ENCODE results near the gene EPS8L1. TPM values are rescaled to one million over a fixed set of nuclear protein-coding genes. Genes with fewer than 3 reads are reported as not detected.
"Not testable (repeated sequence)": the region's sequence is repeated elsewhere in the genome, so short reads cannot be mapped to it uniquely, and the experiment has no call there.

The EPS8L1 gene
- total RNA-seq, 2 experiments from 2014 or later: 2.2 to 2.3 TPM

GRCh38 chr19:55099557-55100506 lies 24.2 kb downstream of the EPS8L1 start:
- Mint-ChIP-seq H3K27ac (no peak overlapping the region), H3K27me3 (no peaks in the 10 kb centered on the region)

DNA sequence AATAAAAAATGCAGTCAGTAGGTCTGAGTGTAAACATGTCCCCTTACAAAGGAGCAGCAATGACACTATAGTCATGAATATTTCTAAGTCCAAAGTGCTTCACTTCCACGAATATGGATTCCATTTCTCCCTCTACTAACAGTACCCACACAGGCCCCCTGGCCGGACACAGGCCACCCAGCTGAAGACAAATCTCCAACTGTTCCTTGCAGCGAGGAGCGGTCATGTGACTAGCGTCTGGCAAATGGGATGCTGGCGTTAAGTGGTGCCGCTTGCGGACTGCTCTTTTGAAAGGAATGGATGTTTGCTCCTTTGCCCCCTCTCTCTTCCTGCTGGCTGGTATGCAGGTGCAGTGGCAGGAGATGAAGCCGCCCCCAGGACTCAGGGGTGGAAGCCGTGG lies 25.6 kb downstream of the EPS8L1 start:
- Mint-ChIP-seq H3K36me3 (ENCODE audit: low read depth) (peaks cover 22% of the 10 kb centered on the region), H3K27ac (no peak overlapping the region), H3K4me3 (no peak overlapping the region), H3K9me3 (ENCODE audit: low read depth) (no peaks in the 10 kb centered on the region), H3K27me3 (no peaks in the 10 kb centered on the region), H3K4me1 (no peaks in the 10 kb centered on the region)
- DNase-seq: no peak
- ChIA-PET CTCF (interaction anchor here (0.6 kb wide), 1 partner anchor 29 kb away, joined by 3 read pairs; no protein-coding TSS in a partner anchor), POLR2A (no interaction called here)
- intact Hi-C loops (cut with DNase I, micrococcal nuclease): no loop called here
- no peak for ATAC-seq

More at GRCh38 chr19:55099557-55100506, 24.2 kb downstream of the EPS8L1 start:
- POLR2A ChIA-PET: no interaction called here
- intact Hi-C loops (cut with DNase I, micrococcal nuclease): no loop called here
- no peaks in the 10 kb centered on the region for H3K4me1 Mint-ChIP-seq
- H3K4me3 Mint-ChIP-seq: no peak overlapping the region
- no peaks in the 10 kb centered on the region for H3K9me3 Mint-ChIP-seq (ENCODE audit: low read depth)
- no peak for ATAC-seq
- CTCF ChIA-PET: interaction anchor here (0.7 kb wide), 1 partner anchor 47 kb away, joined by 4 read pairs; no protein-coding TSS in a partner anchor
- H3K36me3 Mint-ChIP-seq (ENCODE audit: low read depth): peaks cover 24% of the 10 kb centered on the region
- no peak for DNase-seq

- Mint-ChIP-seq H3K4me1 (no peaks in the 10 kb centered on the region), H3K27ac (no peak overlapping the region), H3K27me3 (no peaks in the 10 kb centered on the region), H3K4me3 (no peak overlapping the region), H3K9me3 (ENCODE audit: low read depth) (no peaks in the 10 kb centered on the region), H3K36me3 (ENCODE audit: low read depth) (peaks cover 33% of the 10 kb centered on the region)
- ChIA-PET CTCF (interaction anchor here (1.1 kb wide), 1 partner anchor 398 kb away, joined by 4 read pairs; no protein-coding TSS in a partner anchor), POLR2A (no interaction called here)
- DNase-seq (no peak), ATAC-seq (no peak)
- intact Hi-C loops (cut with DNase I, micrococcal nuclease): no loop called here
Measured at GRCh38 chr19:55103190-55103589, 27.5 kb downstream of the EPS8L1 start.

DNA sequence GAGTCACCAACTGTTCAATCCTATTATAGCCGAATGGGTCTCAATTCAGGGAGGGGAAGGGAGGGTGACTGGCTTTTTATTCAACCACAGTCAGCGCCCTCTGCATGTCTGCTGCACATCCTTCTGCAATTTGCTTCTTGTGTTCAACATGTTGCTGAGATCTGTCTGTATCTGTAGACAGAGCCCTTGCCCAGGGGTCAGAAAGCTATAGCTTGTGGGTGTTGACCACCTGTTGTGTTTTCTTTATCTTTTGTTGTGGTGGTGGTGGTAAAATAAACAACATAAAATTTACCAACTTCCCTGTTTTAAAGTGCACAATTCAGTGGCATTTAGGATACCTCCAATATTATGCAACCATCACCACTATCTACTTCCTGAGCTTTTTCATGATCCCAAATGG lies 29.6 kb downstream of the EPS8L1 start:
- Mint-ChIP-seq H3K9me3 (ENCODE audit: low read depth) (no peaks in the 10 kb centered on the region), H3K27me3 (no peaks in the 10 kb centered on the region), H3K4me3 (no peak overlapping the region), H3K27ac (no peak overlapping the region), H3K36me3 (ENCODE audit: low read depth) (peaks cover 41% of the 10 kb centered on the region), H3K4me1 (peaks cover 3% of the 10 kb centered on the region)
- DNase-seq: no peak
- POLR2A ChIA-PET: no interaction called here
- CTCF ChIA-PET: interaction anchor here (0.5 kb wide), 1 partner anchor 708 kb away, joined by 3 read pairs; no protein-coding TSS in a partner anchor
- ATAC-seq: no peak
- intact Hi-C loops (cut with DNase I, micrococcal nuclease): no loop called here

DNA sequence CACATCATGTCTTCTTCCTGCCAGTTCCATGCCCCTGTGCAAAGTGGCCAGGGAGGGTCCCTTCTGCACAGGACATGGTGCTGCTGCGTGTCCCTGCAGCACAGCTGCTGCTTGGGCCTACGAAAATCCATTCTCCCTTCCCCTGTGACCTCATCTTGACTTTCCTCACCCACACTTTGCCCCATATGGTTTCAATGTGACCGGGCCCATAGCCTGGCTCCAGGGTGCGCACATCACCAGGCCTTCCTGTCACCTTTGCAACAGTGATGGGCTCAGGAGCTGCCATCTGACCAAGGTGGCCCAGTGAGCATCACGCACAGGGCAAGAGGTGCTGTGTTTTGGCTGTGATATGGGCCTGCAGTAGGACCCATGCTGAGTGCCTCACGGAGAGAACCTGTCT lies 30.9 kb downstream of the EPS8L1 start:
- ATAC-seq: no peak
- no peaks in the 10 kb centered on the region for H3K9me3 Mint-ChIP-seq (ENCODE audit: low read depth)
- peaks cover 39% of the 10 kb centered on the region for H3K36me3 Mint-ChIP-seq (ENCODE audit: low read depth)
- H3K27me3 Mint-ChIP-seq: no peaks in the 10 kb centered on the region
- no peak for DNase-seq
- H3K27ac Mint-ChIP-seq: no peak overlapping the region
- H3K4me1 Mint-ChIP-seq: peaks cover 3% of the 10 kb centered on the region
- ChIA-PET POLR2A (no interaction called here), CTCF (no interaction called here)
- H3K4me3 Mint-ChIP-seq: no peak overlapping the region
- intact Hi-C loops (cut with DNase I, micrococcal nuclease): no loop called here

DNA sequence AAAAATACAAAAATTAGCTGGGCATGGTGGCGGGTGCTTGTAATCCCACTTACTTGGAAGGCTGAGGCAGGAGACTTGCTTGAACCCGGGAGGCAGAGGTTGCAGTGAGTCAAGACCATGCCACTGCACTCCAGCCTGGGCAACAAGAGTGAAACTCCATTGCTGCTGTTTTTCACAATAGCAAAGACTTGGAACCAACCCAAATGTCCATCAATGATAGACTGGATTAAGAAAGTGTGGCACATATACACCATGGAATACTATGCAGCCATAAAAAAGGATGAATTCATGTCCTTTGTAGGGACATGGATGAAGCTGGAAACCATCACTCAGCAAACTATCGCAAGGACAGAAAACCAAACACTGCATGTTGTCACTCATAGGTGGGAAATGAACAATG lies 31.6 kb downstream of the EPS8L1 start:
- H3K4me3 Mint-ChIP-seq; H3K27me3 Mint-ChIP-seq; DNase-seq; H3K9me3 Mint-ChIP-seq (ENCODE audit: low read depth); H3K4me1 Mint-ChIP-seq; POLR2A ChIA-PET; H3K27ac Mint-ChIP-seq; ATAC-seq; CTCF ChIA-PET; intact Hi-C loops (cut with DNase I, micrococcal nuclease): not testable (repeated sequence)
- peaks cover 37% of the 10 kb centered on the region for H3K36me3 Mint-ChIP-seq (ENCODE audit: low read depth)

DNA sequence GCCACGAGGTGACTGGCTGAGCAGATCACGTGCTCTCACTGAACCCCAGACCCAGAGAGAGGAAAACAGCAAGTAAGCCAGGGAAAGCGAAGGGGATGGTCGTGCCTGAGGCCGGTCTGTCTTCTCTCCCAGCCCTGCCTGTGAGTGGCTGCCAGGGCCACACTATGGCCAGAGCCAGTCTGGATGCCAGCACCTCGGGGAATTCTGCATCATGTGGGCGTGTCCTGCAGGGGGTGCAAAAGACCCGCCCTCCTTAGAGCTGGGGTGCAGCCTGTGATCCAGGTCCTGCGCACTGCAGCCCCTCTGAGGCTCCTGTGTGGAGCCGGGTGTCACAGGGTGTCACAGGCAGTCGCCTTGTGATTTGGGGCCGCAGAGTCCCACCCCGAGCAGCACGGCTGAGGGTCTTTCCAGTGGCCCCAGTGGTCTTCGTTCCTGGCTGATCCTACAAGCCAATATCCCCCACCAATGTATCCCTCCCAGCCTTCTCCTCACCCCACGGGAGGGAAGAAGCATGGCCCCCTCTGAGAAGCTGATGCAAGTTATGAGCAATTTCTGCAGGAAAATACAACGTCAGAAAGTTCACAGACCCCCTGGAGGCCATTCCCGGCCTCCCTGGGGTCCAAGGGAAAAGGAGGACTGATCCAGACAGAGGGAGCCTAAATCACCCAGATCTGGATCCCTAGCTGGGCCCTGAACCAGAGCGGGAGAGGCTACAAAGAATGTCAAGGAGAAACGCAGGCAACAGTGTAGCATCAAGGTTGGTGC lies 34.0 kb downstream of the EPS8L1 start:
- H3K27ac Mint-ChIP-seq: no peak overlapping the region
- H3K4me3 Mint-ChIP-seq: no peak overlapping the region
- ChIA-PET CTCF (no interaction called here), POLR2A (no interaction called here)
- no peak for ATAC-seq
- H3K9me3 Mint-ChIP-seq (ENCODE audit: low read depth): no peaks in the 10 kb centered on the region
- no peaks in the 10 kb centered on the region for H3K27me3 Mint-ChIP-seq
- H3K36me3 Mint-ChIP-seq (ENCODE audit: low read depth): peaks cover 26% of the 10 kb centered on the region
- no peak for DNase-seq
- H3K4me1 Mint-ChIP-seq: peaks cover 3% of the 10 kb centered on the region
- intact Hi-C loops (cut with DNase I, micrococcal nuclease): loop anchor here in 1 of 2 experiments (10.0 kb wide), 1 partner anchor 1015 kb away; the partner anchor contains the start of gene ZNF787

DNA sequence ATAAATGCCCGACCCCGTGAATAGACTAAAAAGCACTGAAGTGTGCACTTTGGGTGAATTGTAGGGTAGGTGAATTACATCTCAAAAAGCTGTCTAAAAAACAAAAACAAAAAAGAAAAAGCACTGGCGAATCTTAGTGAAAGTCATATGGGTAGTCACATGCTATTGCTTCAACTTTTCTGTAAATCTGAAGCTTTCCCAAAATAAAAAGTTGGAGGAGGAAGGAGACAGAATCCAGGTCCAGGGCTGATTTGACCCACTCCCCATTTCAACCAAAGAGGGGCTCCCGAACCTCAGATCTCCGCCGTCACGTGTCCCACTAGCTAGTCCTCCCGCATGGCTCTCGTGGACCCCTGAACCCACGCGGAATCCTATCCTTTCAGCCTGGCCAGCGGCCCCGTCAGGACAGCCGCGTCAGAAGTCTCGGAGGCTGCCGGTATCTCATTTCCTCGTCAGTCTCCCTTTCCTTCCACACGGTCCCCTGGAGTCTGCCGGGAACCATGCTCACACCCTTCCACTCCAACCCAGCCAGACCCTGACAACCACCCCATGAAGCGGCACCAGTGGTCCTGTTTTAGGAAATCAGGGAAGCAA lies 35.7 kb downstream of the EPS8L1 start:
- Mint-ChIP-seq H3K27ac (no peak overlapping the region), H3K27me3 (no peaks in the 10 kb centered on the region), H3K36me3 (ENCODE audit: low read depth) (peaks cover 29% of the 10 kb centered on the region), H3K9me3 (ENCODE audit: low read depth) (no peaks in the 10 kb centered on the region), H3K4me1 (peaks cover 16% of the 10 kb centered on the region), H3K4me3 (no peak overlapping the region)
- ChIA-PET CTCF (interaction anchor here (0.8 kb wide), 1 partner anchor 77 kb away, joined by 3 read pairs; no protein-coding TSS in a partner anchor), POLR2A (no interaction called here)
- no peak for ATAC-seq
- no peak for DNase-seq
- intact Hi-C loops (cut with DNase I, micrococcal nuclease): loop anchor here in 1 of 2 experiments (10.0 kb wide), 1 partner anchor 1013 kb away; the partner anchor contains the start of gene ZNF787

DNA sequence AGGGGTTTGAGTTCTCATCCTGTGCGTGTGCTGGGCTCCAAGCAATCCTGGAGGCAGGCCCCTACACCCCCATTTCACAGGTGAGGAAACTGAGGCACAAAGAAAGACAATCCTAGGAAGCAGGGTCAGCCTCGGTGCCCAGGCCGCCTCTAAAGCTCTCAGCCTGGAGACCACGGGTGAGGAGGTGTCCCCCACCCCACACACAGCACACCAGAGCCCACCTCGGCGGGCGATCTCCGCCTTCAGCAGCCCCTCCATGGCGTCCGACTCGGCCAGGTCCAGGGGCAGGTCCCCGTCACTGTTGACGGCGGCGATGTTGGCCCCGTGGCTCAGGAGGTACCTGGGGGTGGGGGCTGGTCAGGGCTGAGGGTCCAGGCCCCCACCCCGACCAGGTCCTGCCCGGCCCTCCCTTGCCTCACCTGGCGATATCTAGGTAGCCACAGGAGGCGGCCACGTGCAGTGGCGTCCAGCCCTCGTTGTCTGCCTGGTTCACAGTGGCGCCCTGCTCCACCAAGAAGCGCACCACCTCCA lies 36.6 kb downstream of the EPS8L1 start:
- no peak for DNase-seq
- no peak for ATAC-seq
- H3K4me1 Mint-ChIP-seq: peaks cover 16% of the 10 kb centered on the region
- peaks cover 27% of the 10 kb centered on the region for H3K36me3 Mint-ChIP-seq (ENCODE audit: low read depth)
- intact Hi-C loops (cut with DNase I, micrococcal nuclease): loop anchor here in 1 of 2 experiments (10.0 kb wide), 1 partner anchor 1012 kb away; the partner anchor contains the start of gene ZNF787
- ChIA-PET POLR2A (no interaction called here), CTCF (no interaction called here)
- no peaks in the 10 kb centered on the region for H3K9me3 Mint-ChIP-seq (ENCODE audit: low read depth)
- no peaks in the 10 kb centered on the region for H3K27me3 Mint-ChIP-seq
- H3K4me3 Mint-ChIP-seq: no peak overlapping the region
- no peak overlapping the region for H3K27ac Mint-ChIP-seq

DNA sequence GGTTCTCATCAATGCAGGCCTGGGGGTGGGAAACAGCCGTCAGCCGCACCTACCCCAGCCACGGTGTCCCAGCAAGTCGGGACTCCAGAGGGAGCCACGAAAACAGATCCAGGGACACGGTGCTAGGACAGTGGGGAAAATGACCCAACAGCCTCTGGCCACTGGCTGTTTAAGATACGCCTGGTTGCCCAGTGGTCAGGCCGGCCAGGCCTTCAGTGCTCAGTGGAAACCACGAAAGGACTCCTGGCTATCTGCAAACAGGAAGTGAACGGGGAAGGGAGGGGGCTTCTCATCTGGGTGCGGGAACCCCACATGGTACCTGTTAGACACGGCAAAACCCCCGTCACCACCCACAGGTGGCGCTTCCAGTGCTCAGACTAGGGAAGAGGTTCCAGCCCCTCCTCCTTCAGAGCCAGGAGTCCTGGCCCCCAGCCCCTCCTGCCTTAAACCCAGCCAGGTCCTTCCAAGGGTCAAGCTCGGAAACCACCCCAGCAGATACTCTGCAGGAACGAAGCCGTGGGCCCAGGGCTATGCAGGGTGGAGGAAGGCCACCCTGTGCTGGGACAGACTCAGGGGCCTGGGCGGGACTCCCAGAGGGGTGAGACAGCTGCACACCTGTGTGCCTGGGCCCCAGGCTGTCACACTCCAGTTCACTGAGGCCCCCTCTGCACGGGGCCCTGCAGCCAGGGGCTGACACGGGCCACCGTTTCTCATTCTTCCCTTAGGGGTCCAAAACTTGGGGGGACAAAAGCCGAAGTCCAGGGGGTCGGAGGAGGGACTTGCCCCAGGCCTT lies 37.3 kb downstream of the EPS8L1 start:
- Mint-ChIP-seq H3K27ac (no peak overlapping the region), H3K4me3 (no peak overlapping the region), H3K9me3 (ENCODE audit: low read depth) (no peaks in the 10 kb centered on the region), H3K4me1 (peaks cover 18% of the 10 kb centered on the region), H3K36me3 (ENCODE audit: low read depth) (peaks cover 24% of the 10 kb centered on the region), H3K27me3 (no peaks in the 10 kb centered on the region)
- intact Hi-C loops (cut with DNase I, micrococcal nuclease): loop anchor here in 1 of 2 experiments (10.0 kb wide), 1 partner anchor 1012 kb away; the partner anchor contains the start of gene ZNF787
- DNase-seq (no peak), ATAC-seq (no peak)
- ChIA-PET POLR2A (no interaction called here), CTCF (no interaction called here)
